Sigmoid colon (tissue), 4 donors: ENCODE results near the gene HDAC4.

Source experiments
- EP300 ChIP-seq, 4 donors: sonication (generic); formaldehyde crosslinking; IDR thresholded peaks; one replicate each; pipeline ENCODE4 v1.6.1; 2017; ENCODE audit warnings: antibody characterized with exemption in 4 of 4
- POLR2AphosphoS5 ChIP-seq, 4 donors: sonication (generic); formaldehyde crosslinking; IDR thresholded peaks; one replicate each; pipeline ENCODE4 v1.6.1; 2017; ENCODE audit warnings: antibody characterized with exemption in 4 of 4
- TF ChIP-seq, protein P1 (sequence below), 4 experiments: fragments of 450-650 bp in 3 of 4; fragments of 200-600 bp in 1 of 4; IDR thresholded peaks; one replicate each; pipeline ENCODE4 v1.5.1; 2016 to 2019; ENCODE audit warnings: antibody characterized with exemption in 4 of 4, mild to moderate bottlenecking in 3 of 4, moderate library complexity in 2 of 4

DNA sequence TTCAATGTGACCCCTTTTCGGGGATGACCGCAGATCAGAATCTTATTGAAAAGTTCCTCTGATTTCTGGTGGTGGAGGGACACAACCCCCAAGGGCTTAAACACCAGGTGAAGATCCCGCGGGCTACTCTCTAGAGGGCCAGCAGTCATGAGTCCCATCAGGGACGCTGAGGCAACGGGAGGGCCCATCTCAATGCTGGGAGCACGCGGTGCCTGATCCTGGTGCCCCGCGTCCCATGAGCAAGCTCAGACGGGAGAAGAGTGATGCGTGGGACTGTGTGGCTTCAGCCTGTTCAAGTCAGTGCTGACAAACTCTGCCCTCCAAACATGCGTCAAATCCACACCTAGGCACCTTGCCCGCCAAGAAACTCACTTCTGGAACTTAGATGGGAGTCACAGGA, 328.0 kb downstream of the HDAC4 start:
- TF ChIP-seq EP300 (IDR thresholded peaks at IDR 0.05), result no peak
- TF ChIP-seq, protein P1, sequence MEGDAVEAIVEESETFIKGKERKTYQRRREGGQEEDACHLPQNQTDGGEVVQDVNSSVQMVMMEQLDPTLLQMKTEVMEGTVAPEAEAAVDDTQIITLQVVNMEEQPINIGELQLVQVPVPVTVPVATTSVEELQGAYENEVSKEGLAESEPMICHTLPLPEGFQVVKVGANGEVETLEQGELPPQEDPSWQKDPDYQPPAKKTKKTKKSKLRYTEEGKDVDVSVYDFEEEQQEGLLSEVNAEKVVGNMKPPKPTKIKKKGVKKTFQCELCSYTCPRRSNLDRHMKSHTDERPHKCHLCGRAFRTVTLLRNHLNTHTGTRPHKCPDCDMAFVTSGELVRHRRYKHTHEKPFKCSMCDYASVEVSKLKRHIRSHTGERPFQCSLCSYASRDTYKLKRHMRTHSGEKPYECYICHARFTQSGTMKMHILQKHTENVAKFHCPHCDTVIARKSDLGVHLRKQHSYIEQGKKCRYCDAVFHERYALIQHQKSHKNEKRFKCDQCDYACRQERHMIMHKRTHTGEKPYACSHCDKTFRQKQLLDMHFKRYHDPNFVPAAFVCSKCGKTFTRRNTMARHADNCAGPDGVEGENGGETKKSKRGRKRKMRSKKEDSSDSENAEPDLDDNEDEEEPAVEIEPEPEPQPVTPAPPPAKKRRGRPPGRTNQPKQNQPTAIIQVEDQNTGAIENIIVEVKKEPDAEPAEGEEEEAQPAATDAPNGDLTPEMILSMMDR (IDR thresholded peaks at IDR 0.05), result no peak
- no peak for TF ChIP-seq POLR2AphosphoS5 (IDR thresholded peaks at IDR 0.05)
